ENCODE results near the gene DTNB. TPM values are rescaled to one million over a fixed set of nuclear protein-coding genes. Genes with fewer than 3 reads are reported as not detected.

DTNB gene
- total and polyA plus RNA-seq, 10 of the 15 experiments (the other 5 are each of a cell fraction or from before 2014, with no cell fraction given), result 4.5 to 30.6 (median 11.9) TPM

DNA sequence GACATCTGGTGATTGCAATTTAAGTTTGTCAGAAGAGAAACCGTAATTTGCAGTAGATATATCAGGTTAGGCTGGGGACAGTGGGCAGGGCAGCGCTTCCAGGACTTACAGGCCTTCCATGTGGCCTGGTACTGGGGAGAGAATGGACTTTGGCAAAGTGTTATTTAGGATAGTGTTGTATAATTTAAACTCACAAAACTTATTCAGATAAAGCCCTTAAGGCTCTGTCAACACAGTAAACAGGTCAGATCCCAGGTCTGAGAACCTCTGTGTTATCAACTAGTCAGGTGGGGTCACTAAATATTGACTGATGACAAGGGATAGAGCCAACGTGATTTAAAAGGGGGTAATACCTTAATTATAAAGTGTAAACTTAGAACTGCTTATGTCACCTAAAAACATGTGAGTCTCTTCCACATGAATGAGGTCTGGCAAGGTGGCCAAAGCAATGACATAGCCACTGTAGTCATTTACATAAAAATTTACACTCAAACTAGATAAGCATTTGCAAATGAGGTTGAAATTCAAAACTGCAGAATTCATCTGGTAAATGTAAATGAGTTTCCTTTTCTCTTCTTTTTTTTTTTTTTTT lies 251.5 kb downstream of the DTNB start:
- peak overlapping the region; percentile 75 for H3K4me3 ChIP-seq
- H3K9ac ChIP-seq (ENCODE audit: control insufficient read depth, insufficient read depth, low read length), result peak overlapping the region; percentile 72
- TF ChIP-seq BCL3 (IDR thresholded peaks at IDR 0.05; ENCODE audit: borderline replicate concordance, insufficient read depth, low read depth, low read length, poor library complexity, severe bottlenecking) (no peak), MEF2A (IDR thresholded peaks at IDR 0.05; ENCODE audit: insufficient read depth, low read depth, low read length) (no peak), MXI1 (IDR thresholded peaks at IDR 0.05; ENCODE audit: low read depth, low read length) (0 out of 2 replicates have a peak, but pooled peaks have one; percentile 22), SMAD5 (IDR thresholded peaks at IDR 0.05; ENCODE audit: low read depth) (peak; percentile 52; the same call in 1 of the 2 replicates), TBL1XR1 (IDR thresholded peaks at IDR 0.05; ENCODE audit: low read depth, low read length) (0 out of 2 replicates have a peak, but pooled peaks have one; percentile 11), PML (IDR thresholded peaks at IDR 0.05; ENCODE audit: low read length) (0 out of 2 replicates have a peak, but pooled peaks have one; percentile 41), SUPT20H (IDR thresholded peaks at IDR 0.05; ENCODE audit: borderline replicate concordance, control insufficient read depth, low read depth, low read length) (no peak), MEF2B (IDR thresholded peaks at IDR 0.05; ENCODE audit: partially characterized antibody, poor library complexity, severe bottlenecking) (no peak), STAT1 (conservative IDR thresholded peaks at IDR 0.05) (no peak), ATF2 (IDR thresholded peaks at IDR 0.05; ENCODE audit: low read length) (peak; percentile 83), NFIC (IDR thresholded peaks at IDR 0.05; ENCODE audit: low read depth, low read length) (peak; percentile 46), JUNB (IDR thresholded peaks at IDR 0.05) (peak; percentile 43)
- TF ChIP-seq, protein P1, sequence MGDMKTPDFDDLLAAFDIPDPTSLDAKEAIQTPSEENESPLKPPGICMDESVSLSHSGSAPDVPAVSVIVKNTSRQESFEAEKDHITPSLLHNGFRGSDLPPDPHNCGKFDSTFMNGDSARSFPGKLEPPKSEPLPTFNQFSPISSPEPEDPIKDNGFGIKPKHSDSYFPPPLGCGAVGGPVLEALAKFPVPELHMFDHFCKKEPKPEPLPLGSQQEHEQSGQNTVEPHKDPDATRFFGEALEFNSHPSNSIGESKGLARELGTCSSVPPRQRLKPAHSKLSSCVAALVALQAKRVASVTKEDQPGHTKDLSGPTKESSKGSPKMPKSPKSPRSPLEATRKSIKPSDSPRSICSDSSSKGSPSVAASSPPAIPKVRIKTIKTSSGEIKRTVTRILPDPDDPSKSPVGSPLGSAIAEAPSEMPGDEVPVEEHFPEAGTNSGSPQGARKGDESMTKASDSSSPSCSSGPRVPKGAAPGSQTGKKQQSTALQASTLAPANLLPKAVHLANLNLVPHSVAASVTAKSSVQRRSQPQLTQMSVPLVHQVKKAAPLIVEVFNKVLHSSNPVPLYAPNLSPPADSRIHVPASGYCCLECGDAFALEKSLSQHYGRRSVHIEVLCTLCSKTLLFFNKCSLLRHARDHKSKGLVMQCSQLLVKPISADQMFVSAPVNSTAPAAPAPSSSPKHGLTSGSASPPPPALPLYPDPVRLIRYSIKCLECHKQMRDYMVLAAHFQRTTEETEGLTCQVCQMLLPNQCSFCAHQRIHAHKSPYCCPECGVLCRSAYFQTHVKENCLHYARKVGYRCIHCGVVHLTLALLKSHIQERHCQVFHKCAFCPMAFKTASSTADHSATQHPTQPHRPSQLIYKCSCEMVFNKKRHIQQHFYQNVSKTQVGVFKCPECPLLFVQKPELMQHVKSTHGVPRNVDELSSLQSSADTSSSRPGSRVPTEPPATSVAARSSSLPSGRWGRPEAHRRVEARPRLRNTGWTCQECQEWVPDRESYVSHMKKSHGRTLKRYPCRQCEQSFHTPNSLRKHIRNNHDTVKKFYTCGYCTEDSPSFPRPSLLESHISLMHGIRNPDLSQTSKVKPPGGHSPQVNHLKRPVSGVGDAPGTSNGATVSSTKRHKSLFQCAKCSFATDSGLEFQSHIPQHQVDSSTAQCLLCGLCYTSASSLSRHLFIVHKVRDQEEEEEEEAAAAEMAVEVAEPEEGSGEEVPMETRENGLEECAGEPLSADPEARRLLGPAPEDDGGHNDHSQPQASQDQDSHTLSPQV (IDR thresholded peaks at IDR 0.05), result no peak
- TF ChIP-seq, protein P2, sequence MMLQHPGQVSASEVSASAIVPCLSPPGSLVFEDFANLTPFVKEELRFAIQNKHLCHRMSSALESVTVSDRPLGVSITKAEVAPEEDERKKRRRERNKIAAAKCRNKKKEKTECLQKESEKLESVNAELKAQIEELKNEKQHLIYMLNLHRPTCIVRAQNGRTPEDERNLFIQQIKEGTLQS (IDR thresholded peaks at IDR 0.05; ENCODE audit: borderline replicate concordance, extremely low read depth, low read depth, low read length), result no peak

More for the DNA sequence above, 251.5 kb downstream of the DTNB start:
- H3K9me3 ChIP-seq (replicated peaks; ENCODE audit: control insufficient read depth, insufficient read depth, low read length), result no peaks in the 10 kb centered on the region
- H3K79me2 ChIP-seq (ENCODE audit: control insufficient read depth, insufficient read depth, low read length), result peaks cover 49% of the 10 kb centered on the region
- WGBS (ENCODE audit: insufficient coverage, insufficient replicate concordance, low lambda C conversion rate, missing lambda C conversion rate), result 0% methylated on average over 3 of the region's 3 CpGs
- ChIA-PET CTCF (interaction anchor here (0.6 to 7.4 kb wide), 6 partner anchors 17 to 145 kb away, joined by 3 to 105 read pairs (median 22); no protein-coding TSS in a partner anchor), RAD21 (ENCODE audit: unreplicated experiment) (interaction anchor here (0.9 to 7.4 kb wide), 9 partner anchors 11 to 145 kb away, joined by 3 to 189 read pairs (median 34); no protein-coding TSS in a partner anchor), POLR2A (interaction anchor here (1.4 to 7.4 kb wide), 3 partner anchors 16 to 59 kb away, joined by 11 to 192 read pairs (median 73); no protein-coding TSS in a partner anchor), SMC1A (ENCODE audit: uncharacterized antibody, unreplicated experiment) (interaction anchor here (1.4 to 7.5 kb wide), 5 partner anchors 17 to 97 kb away, joined by 3 to 245 read pairs (median 9); no protein-coding TSS in a partner anchor)
- H3K4me1 ChIP-seq (ENCODE audit: control insufficient read depth, insufficient read depth, low read length), result peaks cover 31% of the 10 kb centered on the region
- no peaks in the 10 kb centered on the region for H4K20me1 ChIP-seq (ENCODE audit: control insufficient read depth, insufficient read depth)
- in situ Hi-C loops (cut with MboI) (no loop called here), intact Hi-C loops (cut with micrococcal nuclease; ENCODE audit: unreplicated experiment) (loop anchor here (2.0 to 5.0 kb wide), 3 partner anchors 75 to 145 kb away; no protein-coding TSS in a partner anchor)
- ATAC-seq (peak; percentile 9), FAIRE-seq (no peak), DNase-seq (ENCODE audit: low read depth, low spot score) (no peak)
- peaks cover 0 to 5% of the 10 kb centered on the region in 2 experiments; a peak in 1 of 4 replicates for H3K36me3 ChIP-seq (ENCODE audit: control insufficient read depth in 2 of 2, insufficient read depth in 2 of 2, low read length in 1 of 2)
- H3K27ac ChIP-seq (ENCODE audit: control insufficient read depth, insufficient read depth), result peak overlapping the region; percentile 98
- no peak overlapping the region for H2AFZ ChIP-seq (ENCODE audit: control insufficient read depth, low read depth, low read length)
- no peaks in the 10 kb centered on the region for H3K27me3 ChIP-seq (replicated peaks in 1 of 2; ENCODE audit: control insufficient read depth in 2 of 2, insufficient read depth in 2 of 2, low read length in 1 of 2)
- no TSS peak for BruUV-seq (replicated peaks)
- H3K4me2 ChIP-seq (ENCODE audit: control insufficient read depth, insufficient read depth), result peak overlapping the region; percentile 73

Data from GM12878 (cell line).